ELR (cell line): ENCODE data around the gene IQCN.

Source experiments
- DNase-seq: peaks from one replicate; pipeline ENCODE4 v3.0.0-alpha.2; 2015; ENCODE audit warnings: low read depth

The IQCN gene

GRCh38 chr19:18264971-18265540 is 9.2 kb downstream of the IQCN start:
- no peak for DNase-seq

GRCh38 chr19:18264137-18264854 is 10.0 kb downstream of the IQCN start:
- no peak for DNase-seq

GRCh38 chr19:18263324-18264136 is 10.7 kb downstream of the IQCN start:
- DNase-seq = no peak

GRCh38 chr19:18262917-18263316 is 11.3 kb downstream of the IQCN start:
- no peak for DNase-seq

GRCh38 chr19:18262144-18262543 is 12.1 kb downstream of the IQCN start:
- DNase-seq = no peak

GRCh38 chr19:18261474-18261873 is 12.8 kb downstream of the IQCN start:
- DNase-seq = no peak

- DNase-seq = peak; percentile 30
Measured at GRCh38 chr19:18259893-18260292, 14.4 kb downstream of the IQCN start.

- peak; percentile 71 for DNase-seq
Measured at GRCh38 chr19:18257503-18258470, 16.5 kb downstream of the IQCN start.

- no peak for DNase-seq
Measured at GRCh38 chr19:18254546-18255503, 19.4 kb downstream of the IQCN start.

- DNase-seq = peak; percentile 24
Measured at GRCh38 chr19:18253716-18254115, 20.5 kb downstream of the IQCN start.

- DNase-seq = no peak
Measured at GRCh38 chr19:18253130-18253529, 21.1 kb downstream of the IQCN start.

- DNase-seq = no peak
Measured at GRCh38 chr19:18252370-18252717, 21.9 kb downstream of the IQCN start.

- DNase-seq = peak; percentile 72
Measured at GRCh38 chr19:18251587-18252369, 22.5 kb downstream of the IQCN start.

- DNase-seq = no peak
Measured at GRCh38 chr19:18249834-18250233, 24.4 kb downstream of the IQCN start.

GRCh38 chr19:18245297-18245696 is 29.0 kb downstream of the IQCN start:
- DNase-seq = no peak

- peak; percentile 23 for DNase-seq
Measured at GRCh38 chr19:18239303-18239702, 34.9 kb downstream of the IQCN start.

GRCh38 chr19:18234194-18234593 is 40.1 kb downstream of the IQCN start:
- no peak for DNase-seq

- peak; percentile 55 for DNase-seq
Measured at GRCh38 chr19:18233224-18233825, 40.9 kb downstream of the IQCN start.

GRCh38 chr19:18232540-18233223 is 41.6 kb downstream of the IQCN start:
- DNase-seq = peak; percentile 41
